NCI-H748 (cell line): ENCODE measurements around the gene AK8.

Experiments used
- DNase-seq: peaks from one replicate; lab custom pipeline; 2025; ENCODE audit not compliant: unreplicated experiment; lab: John Stamatoyannopoulos, UW

Gene AK8

DNA sequence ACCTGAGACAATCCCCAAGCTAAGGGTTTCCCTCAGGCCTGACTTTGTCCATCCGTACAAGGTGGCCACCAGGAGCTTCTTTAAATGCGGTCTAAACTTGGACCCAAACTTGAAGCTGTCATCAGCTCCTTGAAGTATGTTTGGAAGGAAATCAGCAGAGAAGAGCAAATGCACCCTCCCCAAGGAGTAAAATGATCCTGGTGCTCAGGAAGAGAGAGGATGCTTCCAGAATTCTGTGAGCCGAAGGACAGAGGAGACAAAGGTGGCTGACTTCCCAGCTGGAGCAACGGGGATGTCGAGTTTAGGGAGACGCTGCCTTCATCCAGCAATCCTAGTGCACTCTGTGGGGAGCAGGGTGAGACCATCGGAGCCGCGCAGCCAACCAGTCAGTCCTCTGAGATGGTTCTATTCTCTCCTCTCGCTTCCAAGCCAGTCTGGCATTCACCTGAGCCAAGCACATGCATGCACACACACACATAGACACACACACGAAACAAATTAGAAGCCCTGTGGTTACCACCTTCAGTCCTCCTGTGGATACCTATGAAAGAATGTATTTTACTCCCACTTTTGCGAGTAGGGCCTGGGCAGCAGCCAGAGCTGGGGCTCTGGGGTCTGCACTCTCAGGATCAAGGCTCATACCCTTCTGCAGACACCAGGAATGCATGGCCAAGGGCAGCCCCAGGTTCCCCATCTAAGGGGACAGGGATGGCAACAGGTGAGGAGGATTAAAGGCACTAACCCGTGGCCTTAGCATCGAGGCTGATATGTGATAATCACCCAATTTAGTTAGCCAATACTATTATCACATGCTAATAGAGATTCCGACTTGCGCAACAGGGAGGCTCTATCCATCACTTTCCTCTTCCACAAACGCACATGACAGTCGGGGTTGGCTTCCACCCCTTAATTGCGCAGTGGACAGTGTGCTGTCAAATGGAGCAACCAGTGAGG is 132.1 kb downstream of the AK8 start:
- no peak for DNase-seq

DNA sequence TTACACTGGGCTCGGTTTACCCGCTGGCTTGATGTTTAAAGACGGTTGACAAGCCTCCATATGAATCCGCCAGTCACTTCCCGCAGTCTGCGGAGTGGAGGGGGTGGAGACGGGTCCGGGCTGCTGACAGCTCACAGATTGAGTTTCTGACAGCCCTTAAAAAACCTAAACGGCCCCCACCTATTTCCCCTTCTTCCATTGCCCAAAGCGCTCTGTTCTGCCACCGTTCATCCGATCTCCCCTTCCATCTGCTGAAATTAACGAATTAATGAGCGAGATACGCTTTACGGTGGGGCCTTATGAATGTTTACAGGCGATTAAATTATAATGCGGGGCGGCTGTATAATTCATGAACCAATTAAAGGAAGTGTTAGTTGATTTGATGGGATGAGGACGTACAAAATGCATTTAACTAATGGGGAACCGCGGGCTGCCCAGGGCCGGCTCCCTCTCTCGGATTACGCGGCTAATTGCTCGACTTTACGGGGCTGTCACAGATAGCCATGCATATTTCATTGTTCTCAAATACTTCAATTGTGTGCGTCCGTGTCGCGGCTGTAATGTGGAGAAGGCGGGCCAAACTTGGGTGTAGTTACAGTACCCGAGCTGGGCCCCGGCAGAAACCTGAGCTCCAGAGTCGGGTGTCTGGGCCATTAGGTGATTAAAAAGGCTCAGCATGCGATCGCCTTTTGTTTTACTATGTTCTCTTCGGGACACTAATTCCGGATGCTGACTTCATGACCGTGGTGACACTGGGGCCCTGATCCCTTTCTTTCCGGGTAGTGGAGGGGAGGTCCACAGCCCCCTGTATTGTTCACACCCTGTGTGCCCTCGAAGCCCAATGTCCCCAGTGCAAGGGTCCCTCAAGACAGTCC is 133.0 kb downstream of the AK8 start:
- DNase-seq: peak; percentile 79

DNA sequence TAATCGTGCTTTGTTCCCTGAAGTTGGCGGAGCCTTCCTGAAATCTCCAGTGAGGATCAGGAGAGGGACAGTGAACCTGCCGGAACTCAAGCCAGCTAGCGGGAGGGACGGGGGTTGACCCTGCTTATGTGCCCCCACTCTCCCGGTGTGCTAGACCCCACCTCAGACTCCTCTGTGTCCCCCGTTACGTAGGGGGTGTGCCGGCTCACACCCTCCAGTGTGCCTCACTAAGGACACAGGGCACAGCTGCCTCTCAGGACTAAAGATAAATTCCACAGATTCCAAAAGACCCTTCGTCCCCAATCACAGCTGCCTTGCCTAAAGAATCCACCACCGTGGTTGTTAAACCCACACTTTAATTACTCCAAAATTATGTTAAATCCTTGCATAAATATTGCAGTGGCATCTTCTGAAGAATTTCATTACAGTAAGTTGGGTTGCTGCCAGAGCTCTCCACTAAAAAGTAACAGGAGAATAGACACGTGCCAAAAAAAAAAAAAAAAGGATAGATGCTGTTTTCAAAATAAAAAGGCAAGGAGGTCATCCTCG is 134.1 kb downstream of the AK8 start:
- no peak for DNase-seq

DNA sequence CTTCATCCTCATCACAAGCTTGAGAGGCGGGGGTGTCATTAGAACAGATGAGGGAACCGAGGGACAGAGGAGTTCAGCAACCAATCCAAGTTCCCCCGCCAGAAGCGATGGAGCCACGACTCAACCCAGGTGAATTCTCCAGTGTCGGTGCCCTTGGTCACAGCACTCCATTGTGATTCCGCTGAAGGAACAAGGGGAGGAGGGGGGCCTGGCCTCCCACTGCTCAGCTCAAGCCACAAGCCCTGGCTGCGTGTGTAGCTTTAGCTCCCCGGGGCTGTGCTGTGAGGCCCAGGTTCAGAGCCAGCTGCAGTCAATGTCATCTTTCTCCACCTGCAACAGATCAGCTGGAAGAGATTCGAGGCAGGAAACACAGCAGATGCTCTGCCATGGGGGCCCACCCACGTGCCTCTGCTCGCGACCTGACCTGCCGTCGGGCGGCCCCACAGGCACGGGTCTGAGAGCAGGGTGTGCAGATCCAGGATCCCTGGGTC is 135.2 kb downstream of the AK8 start:
- no peak for DNase-seq

DNA sequence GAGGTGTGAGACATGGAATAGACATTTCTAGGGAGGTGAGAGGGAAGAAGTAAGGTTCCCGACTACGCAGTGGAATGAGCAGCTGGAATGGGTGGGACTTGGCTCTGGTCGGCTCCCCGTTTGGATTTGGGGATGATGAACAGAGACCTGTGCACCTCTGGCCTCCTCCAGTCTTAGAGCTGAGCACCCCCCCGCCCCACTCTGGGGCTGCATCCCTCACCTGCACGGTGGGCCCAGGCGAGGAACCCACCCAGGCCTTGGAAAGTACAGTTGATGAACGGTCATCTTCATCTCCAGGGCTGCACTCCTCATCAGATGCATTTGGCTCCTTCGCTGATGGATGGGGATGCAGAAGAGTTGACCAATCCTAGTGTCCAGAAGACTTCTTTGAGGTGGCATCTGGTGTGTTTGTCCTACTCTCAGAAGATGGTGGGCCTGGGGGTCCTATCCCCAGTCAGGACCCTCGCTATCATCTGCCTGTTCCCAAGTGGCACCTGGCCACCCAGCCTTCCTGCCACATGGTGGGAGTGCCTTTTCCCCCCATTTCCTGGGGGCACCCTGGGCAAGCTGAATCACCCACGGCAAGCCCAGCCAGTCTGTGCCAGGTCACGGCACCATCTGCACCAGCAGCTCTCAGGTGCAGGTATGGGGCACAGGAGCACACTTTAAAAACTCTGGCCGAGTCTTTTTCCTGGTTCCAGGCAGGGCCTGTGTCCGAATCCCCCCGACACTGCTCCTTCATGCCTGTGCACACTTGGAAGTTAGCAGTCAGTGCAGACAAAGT is 137.4 kb downstream of the AK8 start:
- DNase-seq: no peak

DNA sequence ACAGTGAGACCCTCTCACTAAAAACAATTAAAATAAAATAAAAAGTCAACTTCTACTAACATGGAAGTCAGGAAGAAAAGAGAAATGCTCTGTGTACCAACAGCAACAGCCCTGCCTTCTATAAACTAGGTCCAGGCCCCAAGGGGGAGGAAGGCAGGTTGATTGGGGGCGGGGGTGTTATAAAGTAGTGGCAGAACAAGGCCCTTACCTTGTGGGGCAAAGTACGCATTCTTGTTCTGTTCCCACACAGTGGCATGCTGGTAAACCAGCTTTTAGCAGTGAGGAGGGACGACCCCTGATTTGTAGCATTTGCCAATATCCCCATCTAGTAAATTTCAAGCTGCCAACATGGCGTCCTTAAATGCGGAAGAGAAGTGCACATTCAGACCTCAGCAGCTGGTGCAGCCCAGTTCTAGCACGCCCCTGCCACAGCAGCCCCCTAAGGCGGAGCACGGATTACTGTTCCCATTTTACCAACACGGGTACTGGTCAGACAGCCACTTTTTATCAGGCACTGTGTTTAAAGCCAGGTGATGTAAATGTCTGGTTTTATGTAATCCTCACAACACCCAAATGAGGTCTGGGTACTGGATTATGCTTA is 138.3 kb downstream of the AK8 start:
- no peak for DNase-seq

DNA sequence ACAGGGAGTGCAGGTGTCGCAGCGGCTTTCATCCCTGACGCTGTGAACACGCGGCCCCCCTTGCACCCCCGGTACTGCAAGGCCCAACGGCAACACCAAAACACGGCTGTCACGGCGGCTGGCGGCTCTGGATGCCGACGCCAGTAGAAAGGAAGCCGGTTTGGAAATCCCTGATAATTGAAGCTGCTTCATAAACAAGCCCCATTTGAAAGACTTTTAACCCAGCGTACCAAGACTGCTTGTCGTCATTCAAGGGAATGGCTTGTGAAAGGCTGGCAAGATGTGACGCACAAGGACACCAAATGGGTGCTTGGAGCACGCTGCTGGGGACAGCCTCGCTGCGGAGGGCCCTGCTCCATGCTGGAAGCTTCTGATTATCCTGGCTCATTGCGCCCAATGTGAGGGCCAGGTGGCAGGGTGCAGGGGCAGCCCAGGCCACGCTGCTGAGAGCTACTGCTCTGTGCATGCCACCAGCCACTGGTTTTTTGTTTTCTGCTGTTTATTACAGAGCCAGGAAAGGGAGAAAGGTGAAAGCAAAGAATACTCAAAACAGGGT is 144.7 kb downstream of the AK8 start:
- DNase-seq: peak; percentile 41

DNA sequence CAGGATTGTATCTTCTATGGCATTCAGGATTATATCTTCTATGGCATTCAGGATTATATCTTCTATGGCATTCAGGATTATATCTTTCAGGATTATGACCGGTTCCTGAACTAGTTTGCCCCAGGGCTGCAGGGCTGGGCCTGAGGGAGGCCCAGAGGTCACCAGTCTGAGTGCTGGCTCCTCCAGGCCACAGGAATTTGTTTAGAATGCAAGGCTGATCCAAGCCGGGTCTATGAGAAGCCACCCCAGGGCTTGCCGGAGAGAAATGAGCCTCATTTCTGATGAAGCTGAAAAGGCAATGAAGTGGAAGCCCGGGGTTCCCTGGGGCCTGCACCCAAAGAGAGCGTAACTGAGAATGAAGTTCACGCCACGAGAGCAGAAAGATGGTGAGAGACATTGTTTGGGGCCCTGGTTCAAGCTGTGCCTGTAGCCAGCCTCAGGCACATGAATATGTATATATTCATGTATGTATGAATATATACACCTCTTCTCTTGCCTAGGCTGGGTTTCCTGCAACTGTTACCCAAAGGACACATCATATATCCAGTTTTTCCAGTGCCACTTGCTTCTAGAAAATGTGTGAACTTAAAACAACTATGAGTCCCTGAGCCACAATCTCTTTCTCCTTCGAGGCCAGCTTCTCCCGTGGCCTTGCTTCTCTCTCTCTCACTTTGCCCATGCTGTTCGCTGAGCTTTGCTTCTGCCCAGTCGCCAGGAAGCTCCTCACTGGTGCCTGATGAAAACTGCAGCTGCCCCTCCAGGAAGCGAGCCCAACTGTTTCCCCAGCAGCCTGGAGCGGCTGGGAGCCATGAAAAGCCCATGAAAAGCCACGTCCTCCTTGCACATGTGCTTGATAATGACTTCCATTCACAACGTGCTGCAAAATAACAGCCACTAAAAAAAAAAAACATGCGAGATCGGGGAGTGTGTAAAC is 145.5 kb downstream of the AK8 start:
- peak; percentile 41 for DNase-seq

DNA sequence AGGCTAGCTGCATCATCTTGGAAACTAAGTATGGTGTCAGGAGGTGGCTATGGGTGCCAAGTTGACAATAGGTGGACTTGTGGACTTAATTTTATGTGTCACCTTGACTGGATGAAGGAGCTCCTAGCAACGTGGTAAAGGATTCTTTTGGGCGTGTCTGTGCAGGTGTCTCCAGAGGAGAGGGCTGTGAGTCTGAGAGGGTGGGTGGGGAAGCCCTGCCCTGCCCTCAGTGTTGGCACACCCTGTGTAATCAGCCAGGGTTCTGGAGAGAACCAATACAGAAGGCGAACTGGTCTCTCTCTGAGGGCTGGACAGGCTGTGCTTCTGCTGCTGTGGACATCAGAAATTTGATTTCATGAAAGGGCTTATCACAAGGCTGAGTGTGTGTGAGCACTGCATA is 146.9 kb downstream of the AK8 start:
- DNase-seq: no peak

DNA sequence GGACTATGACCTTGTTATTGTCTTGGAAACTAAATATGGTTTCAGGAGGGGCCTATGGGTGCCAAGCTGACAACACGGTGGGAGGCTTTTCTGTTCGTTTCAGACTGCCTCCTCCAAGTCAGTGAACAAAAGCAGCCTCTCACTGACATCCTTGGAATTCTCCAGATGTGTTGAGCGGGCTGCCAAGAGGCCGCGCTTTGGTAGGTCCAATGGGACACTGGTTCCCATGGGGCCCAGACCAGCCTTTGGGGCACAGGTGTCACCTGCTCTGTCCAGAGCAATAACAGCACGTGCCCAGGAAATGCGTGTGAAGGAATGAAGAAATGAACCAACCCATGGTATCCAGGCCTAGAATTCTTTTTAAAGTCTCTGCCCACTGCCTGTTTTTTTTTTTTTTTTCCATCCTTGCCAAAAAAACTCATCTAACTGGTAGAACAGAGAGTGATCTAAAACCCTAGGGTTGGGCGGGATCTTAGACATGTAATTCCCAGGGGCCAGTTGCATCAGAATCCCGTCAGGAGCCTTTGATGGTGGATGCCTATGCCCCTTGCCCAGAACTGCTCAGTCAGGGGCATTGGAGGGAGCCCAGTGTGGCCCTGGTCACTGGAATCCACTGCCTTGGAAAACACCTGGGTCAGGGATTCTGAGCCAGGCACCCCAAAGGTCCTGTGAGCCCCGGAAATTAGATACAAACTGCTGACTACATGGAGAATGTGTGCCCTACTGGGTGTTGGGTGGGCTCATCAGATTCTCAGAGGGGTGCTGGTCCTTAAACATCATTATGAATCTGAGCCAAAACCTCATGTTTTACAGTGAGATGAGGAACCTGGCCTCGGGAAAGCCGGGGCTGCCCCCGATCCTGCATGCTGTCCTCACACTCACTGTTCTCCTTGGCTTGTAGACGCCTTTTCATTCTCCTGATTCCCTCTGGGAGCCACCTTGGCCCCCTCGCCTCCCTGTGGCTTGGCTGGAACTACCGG is 147.7 kb downstream of the AK8 start:
- no peak for DNase-seq

DNA sequence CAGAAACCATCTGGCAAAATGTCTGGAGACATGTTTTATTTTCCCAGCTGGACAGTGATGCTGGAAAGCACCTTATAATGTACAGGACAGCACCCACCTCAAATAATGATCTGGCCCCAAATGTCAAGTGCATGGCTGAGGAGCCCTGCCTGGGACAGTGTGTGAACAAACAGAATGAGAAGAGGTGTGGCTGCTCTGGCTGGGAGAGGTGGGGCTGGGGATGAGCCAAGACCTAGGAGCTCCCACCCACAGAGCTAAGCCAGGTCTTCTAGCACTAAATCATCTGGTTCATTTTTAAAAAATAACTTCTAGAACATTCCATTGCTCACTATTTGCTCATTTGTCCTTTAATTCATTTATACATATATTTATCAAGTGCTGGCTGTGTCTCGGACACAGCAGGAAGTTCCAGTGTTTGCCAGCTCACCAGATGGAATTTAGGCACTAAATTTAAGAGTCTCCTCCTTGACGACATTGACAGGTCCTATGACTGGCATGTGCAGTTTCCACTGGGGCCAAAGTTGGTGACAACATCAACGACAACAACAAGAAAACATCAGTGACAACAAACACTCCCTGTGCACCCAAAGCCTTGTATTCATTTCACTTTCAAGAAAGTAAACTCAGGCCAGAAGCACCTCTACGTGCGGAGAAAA is 148.7 kb downstream of the AK8 start:
- no peak for DNase-seq

DNA sequence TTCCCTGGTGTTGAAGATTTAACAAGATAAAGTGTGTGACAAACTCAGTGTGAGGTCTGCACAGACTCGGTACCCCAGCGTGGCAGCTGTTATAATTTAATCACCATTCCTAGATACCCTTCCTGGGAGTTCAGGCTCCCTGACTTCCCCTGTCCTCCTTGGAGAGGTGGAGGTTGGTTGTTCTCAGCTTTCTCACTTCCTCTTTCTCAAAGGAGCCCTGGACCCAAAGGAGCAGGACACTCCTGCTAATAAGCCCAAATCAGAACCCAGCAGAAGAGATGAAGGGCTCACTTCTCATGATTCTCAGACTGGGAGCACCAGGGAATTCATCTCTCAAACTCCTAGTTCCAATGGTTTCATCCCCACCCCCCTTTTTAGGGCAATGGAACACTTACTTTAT is 149.6 kb downstream of the AK8 start:
- DNase-seq: no peak

DNA sequence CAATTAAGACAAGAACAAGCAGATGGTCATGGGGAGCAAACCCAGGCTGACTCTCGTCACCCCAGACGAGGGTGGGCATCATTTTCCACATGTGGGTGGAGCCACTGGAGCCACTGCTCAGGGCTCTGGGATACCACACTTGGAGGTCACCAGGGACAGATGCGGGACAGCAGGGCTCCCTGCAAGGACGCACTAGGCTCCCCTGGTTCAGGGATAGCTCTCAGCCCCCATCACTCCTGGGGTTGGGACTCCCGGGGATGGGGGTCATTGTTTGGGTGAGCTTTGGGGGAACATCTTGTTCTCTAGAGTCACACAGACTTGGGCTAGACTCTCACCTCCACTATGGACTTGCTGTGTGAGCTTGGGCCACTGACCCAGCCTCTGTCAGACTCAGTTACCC is 150.0 kb downstream of the AK8 start:
- no peak for DNase-seq

DNA sequence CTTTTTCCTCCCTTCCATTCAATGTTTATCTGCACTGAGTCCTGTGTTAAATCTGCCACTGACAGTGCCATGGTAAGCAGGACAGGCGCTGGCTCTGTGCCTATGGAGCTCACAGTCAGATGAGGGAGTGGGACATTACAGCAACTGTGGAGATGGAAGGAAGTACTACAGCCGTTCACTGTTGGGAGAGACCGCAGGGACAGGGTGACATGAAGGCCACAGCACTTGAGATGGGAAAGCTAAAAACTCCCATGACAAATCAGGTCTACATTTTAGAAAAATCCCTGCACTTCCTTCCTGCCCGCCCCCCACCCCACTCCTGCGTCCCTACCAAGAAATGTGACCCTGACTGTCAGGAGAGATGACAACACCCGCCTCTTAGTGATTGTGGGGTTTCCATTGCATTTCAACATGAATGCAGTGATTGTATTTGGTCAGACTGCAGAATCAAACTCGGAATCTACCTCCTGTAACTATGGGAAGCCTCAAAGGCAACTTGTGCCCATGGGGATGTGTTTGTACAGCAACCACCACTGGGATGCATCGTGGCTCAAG is 151.4 kb downstream of the AK8 start:
- no peak for DNase-seq

DNA sequence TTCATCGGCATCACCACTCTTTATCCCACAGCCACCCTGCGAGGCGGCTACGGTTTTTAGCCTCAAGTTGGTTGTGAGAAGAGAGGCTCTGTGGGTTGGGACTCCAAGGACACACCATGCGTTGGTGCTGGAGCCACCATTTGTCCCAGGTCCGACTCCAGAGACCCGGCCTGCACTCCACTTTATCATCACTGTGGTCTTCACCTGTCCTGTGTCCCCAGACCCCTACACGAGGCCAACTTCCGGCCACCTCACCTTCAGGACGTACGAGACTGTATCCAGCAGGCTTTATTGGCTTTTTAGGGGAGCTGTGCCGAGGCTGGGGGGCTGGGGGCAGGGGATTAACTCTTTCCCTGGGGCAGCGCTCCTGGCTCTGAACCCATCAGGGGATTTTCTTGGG is 152.8 kb downstream of the AK8 start:
- DNase-seq: no peak

DNA sequence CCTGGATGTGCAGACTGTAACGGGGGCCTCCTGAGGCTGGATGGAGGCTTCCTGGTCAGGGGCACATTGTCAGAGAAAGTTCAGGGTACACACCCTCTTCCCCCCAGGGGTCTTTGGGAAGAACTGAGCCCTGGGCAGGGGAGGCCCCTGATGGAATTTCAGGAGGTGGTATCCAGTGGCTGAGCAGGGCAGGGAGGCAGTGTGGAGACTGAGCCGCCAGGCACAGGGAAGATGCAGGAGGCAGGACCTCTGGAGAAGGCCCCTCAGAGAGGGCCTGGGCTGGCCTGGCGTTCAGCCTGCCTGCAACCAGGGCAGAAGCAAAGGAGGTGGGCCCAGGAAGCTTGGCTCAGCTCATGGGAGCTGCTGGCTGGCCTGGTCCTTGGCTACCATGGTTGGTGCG is 154.3 kb downstream of the AK8 start:
- DNase-seq: no peak

DNA sequence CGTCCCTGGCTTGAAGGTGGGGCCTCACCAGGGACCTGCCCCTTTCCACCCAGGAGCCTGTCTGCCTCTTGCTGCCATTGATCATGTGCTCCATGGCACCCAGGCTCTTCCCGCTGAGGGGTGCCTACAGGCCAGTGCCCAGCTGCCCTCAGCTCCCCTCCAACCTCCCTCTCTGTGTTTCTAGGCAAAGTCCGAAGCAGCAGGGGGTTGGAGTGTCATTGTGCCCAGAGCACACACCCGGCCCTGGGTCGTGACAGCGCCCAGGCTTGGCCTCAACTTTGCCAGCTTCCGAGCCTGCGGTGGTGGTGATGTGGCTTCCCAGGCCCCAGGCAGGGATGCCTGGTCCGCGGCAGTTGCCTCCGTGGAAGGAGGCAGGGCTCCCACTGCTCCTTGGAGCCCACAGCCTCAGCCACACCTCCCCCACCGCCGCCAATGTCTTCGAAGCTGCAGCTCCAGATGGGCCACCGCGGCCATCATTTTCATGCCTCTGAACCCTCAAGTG is 155.5 kb downstream of the AK8 start:
- DNase-seq: no peak
